ENCODE measurements around the gene MEP1A. TPM values are rescaled to one million over a fixed set of nuclear protein-coding genes. Genes with fewer than 3 reads are reported as not detected.

Gene MEP1A
- total and polyA plus RNA-seq, 2 of the 13 experiments (the other 11 are each of a cell fraction or from before 2014, with no cell fraction given) = 0.24 to 0.83 TPM

GRCh38 chr6:46848684-46849360, 55.6 kb downstream of the MEP1A start (continued):
- TF ChIP-seq, protein P1, sequence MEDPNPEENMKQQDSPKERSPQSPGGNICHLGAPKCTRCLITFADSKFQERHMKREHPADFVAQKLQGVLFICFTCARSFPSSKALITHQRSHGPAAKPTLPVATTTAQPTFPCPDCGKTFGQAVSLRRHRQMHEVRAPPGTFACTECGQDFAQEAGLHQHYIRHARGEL (CRISPR knock-in tag; IDR thresholded peaks at IDR 0.05) = no peak
- TF ChIP-seq, protein P2, sequence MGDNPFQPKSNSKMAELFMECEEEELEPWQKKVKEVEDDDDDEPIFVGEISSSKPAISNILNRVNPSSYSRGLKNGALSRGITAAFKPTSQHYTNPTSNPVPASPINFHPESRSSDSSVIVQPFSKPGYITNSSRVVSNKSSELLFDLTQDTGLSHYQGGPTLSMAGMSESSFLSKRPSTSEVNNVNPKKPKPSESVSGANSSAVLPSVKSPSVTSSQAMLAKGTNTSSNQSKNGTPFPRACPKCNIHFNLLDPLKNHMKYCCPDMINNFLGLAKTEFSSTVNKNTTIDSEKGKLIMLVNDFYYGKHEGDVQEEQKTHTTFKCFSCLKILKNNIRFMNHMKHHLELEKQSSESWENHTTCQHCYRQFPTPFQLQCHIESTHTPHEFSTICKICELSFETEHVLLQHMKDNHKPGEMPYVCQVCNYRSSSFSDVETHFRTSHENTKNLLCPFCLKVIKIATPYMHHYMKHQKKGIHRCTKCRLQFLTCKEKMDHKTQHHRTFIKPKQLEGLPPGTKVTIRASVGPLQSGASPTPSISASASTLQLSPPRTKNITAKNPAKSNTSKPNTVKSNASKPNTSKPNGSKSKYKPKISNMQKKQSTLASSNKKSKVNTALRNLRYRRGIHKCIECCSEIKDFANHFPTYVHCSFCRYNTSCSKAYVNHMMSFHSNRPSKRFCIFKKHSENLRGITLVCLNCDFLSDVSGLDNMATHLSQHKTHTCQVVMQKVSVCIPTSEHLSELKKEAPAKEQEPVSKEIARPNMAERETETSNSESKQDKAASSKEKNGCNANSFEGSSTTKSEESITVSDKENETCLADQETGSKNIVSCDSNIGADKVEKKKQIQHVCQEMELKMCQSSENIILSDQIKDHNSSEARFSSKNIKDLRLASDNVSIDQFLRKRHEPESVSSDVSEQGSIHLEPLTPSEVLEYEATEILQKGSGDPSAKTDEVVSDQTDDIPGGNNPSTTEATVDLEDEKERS (CRISPR knock-in tag; IDR thresholded peaks at IDR 0.05) = 0 out of 2 replicates have a peak, but pooled peaks have one; percentile 50
- TF ChIP-seq ZNF619 (CRISPR knock-in tag; IDR thresholded peaks at IDR 0.05) (0 out of 2 replicates have a peak, but pooled peaks have one; percentile 78), CREB1 (IDR thresholded peaks at IDR 0.05) (peak; percentile 41; the same call in 1 of the 2 replicates), CREB1 (CRISPR knock-in tag; IDR thresholded peaks at IDR 0.05) (no peak), KLF15 (CRISPR knock-in tag; IDR thresholded peaks at IDR 0.05; ENCODE audit: borderline replicate concordance) (no peak), RCOR2 (CRISPR knock-in tag; IDR thresholded peaks at IDR 0.05) (0 out of 2 replicates have a peak, but pooled peaks have one; percentile 32), ATF7-NPFF (CRISPR knock-in tag; IDR thresholded peaks at IDR 0.05; ENCODE audit: low read depth) (peak; percentile 54; the same call in 1 of the 2 replicates), ISL2 (CRISPR knock-in tag; IDR thresholded peaks at IDR 0.05) (0 out of 2 replicates have a peak, but pooled peaks have one; percentile 18), RXRA (CRISPR knock-in tag; IDR thresholded peaks at IDR 0.05) (peak; percentile 65), KAT2B (IDR thresholded peaks at IDR 0.05; ENCODE audit: borderline replicate concordance, low read depth, low read length) (no peak), ZNF792 (CRISPR knock-in tag; IDR thresholded peaks at IDR 0.05) (no peak), ZNF232 (CRISPR knock-in tag; IDR thresholded peaks at IDR 0.05; ENCODE audit: borderline replicate concordance) (no peak), ZNF766 (CRISPR knock-in tag; IDR thresholded peaks at IDR 0.05; ENCODE audit: borderline replicate concordance) (no peak; the same call in 1 of the 2 replicates), ARID4A (CRISPR knock-in tag; IDR thresholded peaks at IDR 0.05; ENCODE audit: borderline replicate concordance) (peak; percentile 33; the same call in 1 of the 2 replicates), ZNF234 (CRISPR knock-in tag; conservative IDR thresholded peaks at IDR 0.05) (no peak), MIER2 (CRISPR knock-in tag; IDR thresholded peaks at IDR 0.05) (peak; percentile 54; the same call in 1 of the 2 replicates), ZFX (CRISPR knock-in tag; IDR thresholded peaks at IDR 0.05; ENCODE audit: low read depth) (peak; percentile 52; the same call in 1 of the 2 replicates)
- TF ChIP-seq, protein P3, sequence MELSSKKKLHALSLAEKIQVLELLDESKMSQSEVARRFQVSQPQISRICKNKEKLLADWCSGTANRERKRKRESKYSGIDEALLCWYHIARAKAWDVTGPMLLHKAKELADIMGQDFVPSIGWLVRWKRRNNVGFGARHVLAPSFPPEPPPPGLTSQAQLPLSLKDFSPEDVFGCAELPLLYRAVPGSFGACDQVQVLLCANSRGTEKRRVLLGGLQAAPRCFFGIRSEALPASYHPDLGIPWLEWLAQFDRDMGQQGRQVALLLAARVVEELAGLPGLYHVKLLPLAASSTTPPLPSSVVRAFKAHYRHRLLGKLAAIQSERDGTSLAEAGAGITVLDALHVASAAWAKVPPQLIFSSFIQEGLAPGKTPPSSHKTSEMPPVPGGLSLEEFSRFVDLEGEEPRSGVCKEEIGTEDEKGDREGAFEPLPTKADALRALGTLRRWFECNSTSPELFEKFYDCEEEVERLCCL (CRISPR knock-in tag; IDR thresholded peaks at IDR 0.05; ENCODE audit: borderline replicate concordance) = no peak

Measured in HepG2 (cell line).